AG04450 (cell line): ENCODE results near the gene ZNRF4. TPM values are rescaled to one million over a fixed set of nuclear protein-coding genes. Genes with fewer than 3 reads are reported as not detected.
"Not testable (repeated sequence)": the region's sequence is repeated elsewhere in the genome, so short reads cannot be mapped to it uniquely, and the experiment has no call there.

Experiments
- CTCF ChIA-PET: fragments of 300-600, 350-600 bp; formaldehyde crosslinking; extraction: SDS; loops from one replicate; lab custom pipeline; 2022; ENCODE audit warnings: antibody characterized with exemption, inconsistent platforms; lab: Charles Lee
- POLR2A ChIA-PET: fragments of 350-600 bp; formaldehyde crosslinking; extraction: SDS; loops from one replicate; lab custom pipeline; 2021; ENCODE audit warnings: antibody characterized with exemption, inconsistent platforms; lab: Yijun Ruan, JAX
- DNase-seq: peaks from one replicate; pipeline ENCODE4 v3.0.0-alpha.2; 2011; ENCODE audit warnings: low read depth, low spot score
- H3K27ac ChIP-seq: one replicate; pipeline ENCODE4 v1.5.1; 2012; ENCODE audit warnings: low read depth, low read length, control low read depth
- H3K27me3 ChIP-seq: one replicate; pipeline ENCODE4 v1.6.0; 2012; ENCODE audit warnings: low read length; ENCODE audit not compliant: control insufficient read depth, insufficient read depth
- H3K4me3 ChIP-seq: 2 replicates; pipeline ENCODE4 v1.5.1; 2011; ENCODE audit warnings: mild to moderate bottlenecking, low read depth, low read length, control low read depth
- H3K9me3 ChIP-seq: 2 replicates; pipeline ENCODE4 v1.5.1; 2012; ENCODE audit warnings: low read length; ENCODE audit not compliant: control insufficient read depth, insufficient read depth
- polyA plus RNA-seq: library from polyadenylated mRNA; depleted of rRNA; stranded (reverse); fragments of >200 nt; gene quantifications from 2 replicates; pipeline ENCODE4 v1.2.3, GENCODE V29; 2011
- TF ChIP-seq, protein P1 (sequence below): IDR thresholded peaks from 2 replicates; pipeline ENCODE4 v1.5.1; 2011; ENCODE audit warnings: low read depth, low read length, control low read depth, inconsistent platforms

The ZNRF4 gene
- polyA plus RNA-seq, 1 experiment, result not detected

DNA sequence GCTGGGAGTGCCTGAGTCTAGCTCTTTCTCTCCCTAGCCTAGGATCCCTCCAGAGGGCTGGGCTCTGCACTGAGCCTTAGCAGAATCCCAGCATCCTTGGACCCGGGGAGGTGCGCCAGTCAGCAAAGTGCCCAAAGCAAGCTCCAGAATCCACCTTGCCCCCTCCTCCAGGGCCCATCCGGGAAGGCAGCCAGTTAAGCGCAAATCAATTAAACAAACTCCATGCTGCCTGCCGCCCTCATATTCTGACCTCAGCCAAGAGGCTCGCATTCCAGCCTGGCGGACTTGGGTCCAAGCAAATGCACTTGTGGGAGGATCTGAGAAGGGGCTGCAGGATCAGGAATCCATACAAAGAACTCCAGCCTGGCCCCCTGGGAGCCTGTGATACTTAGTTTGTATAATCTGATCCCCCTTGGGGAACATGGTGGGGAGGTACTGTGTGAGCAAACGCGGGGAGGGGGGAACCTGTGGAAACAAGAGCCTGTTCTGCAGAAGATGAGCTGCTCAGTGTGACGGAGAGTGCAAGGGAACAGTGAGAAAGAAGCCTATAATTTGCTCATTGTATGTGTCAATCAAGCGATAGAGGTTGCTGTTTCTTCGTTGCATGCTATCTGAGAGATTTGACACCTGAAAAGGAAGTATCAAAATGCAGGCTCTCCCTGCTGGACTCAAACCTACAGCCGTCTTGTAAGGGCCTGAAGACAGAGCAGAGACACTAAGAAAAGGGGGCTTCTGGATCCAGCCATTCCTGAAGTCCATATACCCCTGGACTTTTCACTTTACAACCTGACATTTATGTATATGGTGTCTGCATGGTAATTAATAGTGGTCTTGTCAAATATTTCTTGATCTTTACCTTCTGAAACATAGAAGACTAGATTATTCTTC, 29.4 kb downstream of the ZNRF4 start:
- Histone ChIP-seq H3K9me3 (peaks cover 13% of the 10 kb centered on the region), H3K4me3 (no peak overlapping the region), H3K27me3 (peaks cover 3% of the 10 kb centered on the region), H3K27ac (no peak overlapping the region)
- peak; percentile 33 for DNase-seq
- CTCF ChIA-PET, result no interaction called here
- TF ChIP-seq, protein P1, sequence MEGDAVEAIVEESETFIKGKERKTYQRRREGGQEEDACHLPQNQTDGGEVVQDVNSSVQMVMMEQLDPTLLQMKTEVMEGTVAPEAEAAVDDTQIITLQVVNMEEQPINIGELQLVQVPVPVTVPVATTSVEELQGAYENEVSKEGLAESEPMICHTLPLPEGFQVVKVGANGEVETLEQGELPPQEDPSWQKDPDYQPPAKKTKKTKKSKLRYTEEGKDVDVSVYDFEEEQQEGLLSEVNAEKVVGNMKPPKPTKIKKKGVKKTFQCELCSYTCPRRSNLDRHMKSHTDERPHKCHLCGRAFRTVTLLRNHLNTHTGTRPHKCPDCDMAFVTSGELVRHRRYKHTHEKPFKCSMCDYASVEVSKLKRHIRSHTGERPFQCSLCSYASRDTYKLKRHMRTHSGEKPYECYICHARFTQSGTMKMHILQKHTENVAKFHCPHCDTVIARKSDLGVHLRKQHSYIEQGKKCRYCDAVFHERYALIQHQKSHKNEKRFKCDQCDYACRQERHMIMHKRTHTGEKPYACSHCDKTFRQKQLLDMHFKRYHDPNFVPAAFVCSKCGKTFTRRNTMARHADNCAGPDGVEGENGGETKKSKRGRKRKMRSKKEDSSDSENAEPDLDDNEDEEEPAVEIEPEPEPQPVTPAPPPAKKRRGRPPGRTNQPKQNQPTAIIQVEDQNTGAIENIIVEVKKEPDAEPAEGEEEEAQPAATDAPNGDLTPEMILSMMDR, result no peak
- POLR2A ChIA-PET, result no interaction called here

GRCh38 chr19:5485286-5485636, 30.0 kb downstream of the ZNRF4 start:
- DNase-seq, result no peak
- ChIA-PET POLR2A (no interaction called here), CTCF (no interaction called here)

GRCh38 chr19:5485658-5486057, 30.4 kb downstream of the ZNRF4 start:
- POLR2A ChIA-PET, H3K4me3 ChIP-seq, H3K27ac ChIP-seq, DNase-seq, CTCF ChIA-PET, H3K27me3 ChIP-seq: not testable (repeated sequence)
- H3K9me3 ChIP-seq, result peaks cover 13% of the 10 kb centered on the region

More at GRCh38 chr19:5485286-5485636, 30.0 kb downstream of the ZNRF4 start:
- Histone ChIP-seq H3K9me3 (peaks cover 13% of the 10 kb centered on the region), H3K27me3 (peaks cover 8% of the 10 kb centered on the region), H3K27ac (no peak overlapping the region), H3K4me3 (no peak overlapping the region)
- TF ChIP-seq, protein P1, result no peak

DNA sequence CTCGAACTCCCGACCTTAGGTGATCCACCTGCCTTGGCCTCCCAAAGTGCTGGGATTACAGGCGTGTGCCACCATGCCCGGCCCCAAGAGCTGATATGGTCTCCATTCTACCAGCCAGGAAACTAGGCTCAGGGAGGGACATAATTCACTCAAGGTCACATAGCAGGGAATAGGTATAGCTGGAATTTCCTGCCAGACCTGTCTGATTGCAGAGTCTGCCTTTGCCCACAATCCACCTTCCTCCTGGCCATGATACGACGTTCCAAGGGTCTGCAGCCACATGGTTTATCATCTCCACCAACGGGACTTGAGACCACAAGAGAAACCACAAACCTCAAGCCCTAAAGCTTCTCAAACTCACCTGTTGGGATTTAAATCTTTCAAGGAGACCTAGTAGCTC, 32.0 kb downstream of the ZNRF4 start:
- Histone ChIP-seq H3K9me3 (peaks cover 2% of the 10 kb centered on the region), H3K27me3 (peaks cover 19% of the 10 kb centered on the region), H3K27ac (no peak overlapping the region), H3K4me3 (no peak overlapping the region)
- DNase-seq, result no peak
- CTCF ChIA-PET, result interaction anchor here (0.6 kb wide), 1 partner anchor 168 kb away, joined by 3 read pairs; no protein-coding TSS in a partner anchor
- POLR2A ChIA-PET, result interaction anchor here (0.6 kb wide), 1 partner anchor 255 kb away, joined by 3 read pairs; no protein-coding TSS in a partner anchor
- TF ChIP-seq, protein P1, result no peak

DNA sequence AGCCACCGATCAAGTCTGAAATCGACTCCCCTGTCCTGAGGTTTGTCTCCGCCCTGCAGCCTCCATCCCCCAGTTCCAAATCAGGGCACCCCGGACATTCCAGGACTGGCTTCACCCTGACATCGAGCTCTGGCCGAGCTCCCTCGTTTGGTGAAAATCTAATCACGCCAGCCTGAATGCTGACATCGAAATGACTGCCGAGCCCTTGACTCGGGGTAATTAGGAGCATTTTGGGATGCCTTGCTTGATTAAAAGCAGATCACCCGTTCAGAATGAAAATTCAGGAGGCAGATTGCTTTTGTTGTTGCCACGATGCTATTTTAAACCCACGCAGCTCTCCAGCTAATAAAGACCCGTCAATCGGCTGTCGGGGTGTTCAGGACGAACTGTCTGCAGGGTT, 34.3 kb downstream of the ZNRF4 start:
- Histone ChIP-seq H3K27ac (no peak overlapping the region), H3K9me3 (no peaks in the 10 kb centered on the region; the same call in 1 of the 2 replicates), H3K4me3 (no peak overlapping the region), H3K27me3 (peaks cover 34% of the 10 kb centered on the region)
- DNase-seq, result no peak
- ChIA-PET POLR2A (no interaction called here), CTCF (no interaction called here)
- TF ChIP-seq, protein P1, result no peak
